GM12878 (cell line): ENCODE results near the gene CTSE. TPM values are rescaled to one million over a fixed set of nuclear protein-coding genes. Genes with fewer than 3 reads are reported as not detected.
A peak's percentile ranks its signal among the peaks of the same experiment; 100 is the strongest.

Experiments used
- ATAC-seq: fragments of 200-7000 bp; cut with Tn5 transposase; 3 replicates; pipeline ENCODE4 v1.9.1; 2020; ENCODE audit warnings: mild to moderate bottlenecking, moderate library complexity
- BruUV-seq: library from RNA; stranded (reverse); fragments of 400-500 nt; replicated peaks from 2 replicates; lab custom pipeline; 2021; lab: Mats Ljungman, UMichigan
- CTCF ChIA-PET: fragments of 300-600 bp; sonication (Branson Sonifier 250); formaldehyde crosslinking; extraction: SDS; loops from one replicate; lab custom pipeline; 2021; ENCODE audit warnings: inconsistent platforms; lab: Yijun Ruan, JAX
- POLR2A ChIA-PET: fragments of 350-600 bp; formaldehyde crosslinking; extraction: SDS; loops from one replicate; lab custom pipeline; 2021; ENCODE audit warnings: inconsistent platforms; lab: Charles Lee
- RAD21 ChIA-PET: fragments of 300-600 bp; sonication (Branson Sonifier 250); formaldehyde crosslinking; loops from one replicate; lab custom pipeline; 2023; ENCODE audit warnings: antibody characterized with exemption; ENCODE audit not compliant: unreplicated experiment; lab: Charles Lee
- SMC1A ChIA-PET: fragments of 300-600 bp; sonication (Branson Sonifier 250); formaldehyde crosslinking; loops from one replicate; lab custom pipeline; 2023; ENCODE audit not compliant: unreplicated experiment, uncharacterized antibody; lab: Charles Lee
- DNase-seq: peaks from one replicate; pipeline ENCODE4 v3.0.0-alpha.2; 2011; ENCODE audit warnings: low read depth, low spot score
- FAIRE-seq: peaks from 3 replicates; lab custom pipeline; 2011; peaks lifted over from hg19 to GRCh38; lab: Jason Lieb, UNC
- H2AFZ ChIP-seq: 2 replicates; pipeline ENCODE4 v1.6.0; 2011; ENCODE audit warnings: low read depth, low read length, control low read depth; ENCODE audit not compliant: control insufficient read depth
- H3K27ac ChIP-seq: 2 replicates; pipeline ENCODE4 v1.5.1; 2011; ENCODE audit warnings: control low read depth; ENCODE audit not compliant: control insufficient read depth, insufficient read depth
- H3K27me3 ChIP-seq, 2 experiments: replicated peaks in 1 of 2; 2 replicates each; pipeline versions ENCODE4 v1.6.0 to v1.6.1; 2011; ENCODE audit warnings: low read length in 1 of 2; ENCODE audit not compliant: control insufficient read depth in 2 of 2, insufficient read depth in 2 of 2
- H3K36me3 ChIP-seq, 2 experiments: 2 replicates each; pipeline ENCODE4 v1.5.1; 2011; ENCODE audit warnings: low read length in 1 of 2; ENCODE audit not compliant: control insufficient read depth in 2 of 2, insufficient read depth in 2 of 2
- H3K4me1 ChIP-seq: 2 replicates; pipeline ENCODE4 v1.6.1; 2011; ENCODE audit warnings: mild to moderate bottlenecking, low read length, moderate library complexity, mixed read lengths; ENCODE audit not compliant: control insufficient read depth, insufficient read depth
- H3K4me2 ChIP-seq: 2 replicates; pipeline ENCODE4 v1.6.0; 2011; ENCODE audit warnings: control low read depth; ENCODE audit not compliant: control insufficient read depth, insufficient read depth
- H3K4me3 ChIP-seq: fragments of 200-600 bp; sonication (generic); 2 replicates; pipeline ENCODE4 v1.5.1; 2016
- H3K79me2 ChIP-seq: 2 replicates; pipeline ENCODE4 v1.6.0; 2011; ENCODE audit warnings: low read length; ENCODE audit not compliant: control insufficient read depth, insufficient read depth
- H3K9ac ChIP-seq: 2 replicates; pipeline ENCODE4 v1.8.0; 2011; ENCODE audit warnings: low read length, control low read depth, mixed read lengths; ENCODE audit not compliant: control insufficient read depth, insufficient read depth
- H3K9me3 ChIP-seq: replicated peaks from 3 replicates; pipeline ENCODE4 v1.5.1; 2011; ENCODE audit warnings: mild to moderate bottlenecking, low read length; ENCODE audit not compliant: control insufficient read depth, insufficient read depth
- H4K20me1 ChIP-seq: 2 replicates; pipeline ENCODE4 v1.6.0; 2011; ENCODE audit not compliant: control insufficient read depth, insufficient read depth
- ATF2 ChIP-seq: IDR thresholded peaks from 2 replicates; pipeline ENCODE4 v1.6.1; 2012; ENCODE audit warnings: low read length, inconsistent platforms
- BHLHE40 ChIP-seq, 2 experiments: fragments of 450-650 bp in 1 of 2; IDR thresholded peaks; 2 replicates each; pipeline ENCODE4 v1.6.1; 2011 to 2017; ENCODE audit warnings: low read depth in 2 of 2, borderline replicate concordance in 1 of 2, improper control_type of control experiment in 1 of 2, low read length in 1 of 2, mild to moderate bottlenecking in 1 of 2
- CTCF ChIP-seq, 3 experiments: IDR thresholded peaks in 2 of 3; conservative IDR thresholded peaks in 1 of 3; 2 replicates each; pipeline ENCODE4 v1.5.1; 2011; ENCODE audit warnings: low read depth in 3 of 3, low read length in 3 of 3, mild to moderate bottlenecking in 3 of 3, control low read depth in 2 of 3, moderate library complexity in 2 of 3, inconsistent platforms in 1 of 3, mixed read lengths in 1 of 3; ENCODE audit not compliant: control insufficient read depth in 2 of 3, insufficient read depth in 1 of 3; ENCODE audit errors: extremely low read depth in 1 of 3
- IRF3 ChIP-seq: fragments of 450-650 bp; IDR thresholded peaks from 2 replicates; pipeline ENCODE4 v1.6.1; 2014; ENCODE audit warnings: mild to moderate bottlenecking
- JUND ChIP-seq: IDR thresholded peaks from 2 replicates; pipeline ENCODE4 v1.6.1; 2012; ENCODE audit warnings: low read depth, mild to moderate bottlenecking, low read length, improper control_type of control experiment, moderate library complexity
- MYB ChIP-seq: fragments of 150-350 bp; IDR thresholded peaks from 2 replicates; pipeline ENCODE4 v1.6.1; 2014; ENCODE audit warnings: mild to moderate bottlenecking, low read depth, low read length, borderline replicate concordance
- NFIC ChIP-seq: IDR thresholded peaks from 2 replicates; pipeline ENCODE4 v1.6.1; 2012; ENCODE audit warnings: low read depth, mild to moderate bottlenecking, inconsistent platforms, low read length, moderate library complexity
- NFYB ChIP-seq: IDR thresholded peaks from 2 replicates; pipeline ENCODE4 v1.6.1; 2011; ENCODE audit warnings: low read depth, mild to moderate bottlenecking, low read length, improper control_type of control experiment, moderate library complexity; ENCODE audit not compliant: insufficient read depth
- POLR2AphosphoS5 ChIP-seq: IDR thresholded peaks from 2 replicates; pipeline ENCODE4 v1.6.1; 2011; ENCODE audit warnings: mild to moderate bottlenecking, low read length, inconsistent platforms
- RAD21 ChIP-seq: IDR thresholded peaks from 2 replicates; pipeline ENCODE4 v1.6.1; 2011; ENCODE audit warnings: mild to moderate bottlenecking, low read depth, low read length, moderate library complexity; ENCODE audit not compliant: insufficient read depth
- RAD51 ChIP-seq: fragments of 450-650 bp; IDR thresholded peaks from 2 replicates; pipeline ENCODE4 v1.6.1; 2016; ENCODE audit warnings: moderate library complexity, mild to moderate bottlenecking, inconsistent platforms
- RCOR1 ChIP-seq: conservative IDR thresholded peaks from 2 replicates; pipeline ENCODE4 v1.6.1; 2012; ENCODE audit warnings: low read depth, low read length, improper control_type of control experiment
- SMC3 ChIP-seq: IDR thresholded peaks from 2 replicates; pipeline ENCODE4 v1.6.1; 2011; ENCODE audit warnings: low read length, improper control_type of control experiment, borderline replicate concordance
- SPI1 ChIP-seq: IDR thresholded peaks from 2 replicates; pipeline ENCODE4 v1.6.1; 2011; ENCODE audit warnings: low read depth, mild to moderate bottlenecking, low read length, moderate library complexity, borderline replicate concordance; ENCODE audit not compliant: insufficient read depth
- WGBS: methylation state at CpG from one replicate; pipeline ENCODE4 v1.1.6; 2016; ENCODE audit warnings: low lambda C conversion rate; ENCODE audit not compliant: insufficient replicate concordance, insufficient coverage; ENCODE audit errors: missing lambda C conversion rate; 5-methylcytosine and 5-hydroxymethylcytosine counted together
- in situ Hi-C: fragments of 300-500 bp; cut with MboI; formaldehyde crosslinking; loops from 9 replicates; pipeline ENCODE4 v1.14.3; 2018; ENCODE audit warnings: mixed read lengths
- intact Hi-C: fragments of 100-400 bp; cut with micrococcal nuclease; formaldehyde crosslinking; loops from one replicate; pipeline ENCODE4 v1.14.2; 2022; ENCODE audit not compliant: unreplicated experiment
- polyA plus RNA-seq, 11 experiments: library from polyadenylated mRNA; depleted of rRNA in 4 of 11; unstranded in 6 of 11; stranded (reverse) in 5 of 11; fragments of >200 nt; fragmentation: Nextera tagmentation in 4 of 11; fragmentation: Illumina TruSeq in 1 of 11; extraction: Ambion mirVana in 4 of 11; extraction: Trizol in 1 of 11; gene quantifications; 1 replicate in 1 of 11; 2 replicates in 10 of 11; pipeline versions ENCODE4 v1.2.1 to v1.2.3, GENCODE V29; 2011 to 2016; ENCODE audit warnings: inconsistent platforms in 2 of 11, missing spikeins in 2 of 11, low read depth in 1 of 11
- total RNA-seq, 4 experiments: library from RNA; depleted of rRNA in 3 of 4; stranded (reverse); fragments of >200 nt in 3 of 4; fragmentation: Illumina TruSeq in 1 of 4; extraction: Trizol in 1 of 4; gene quantifications; 2 replicates each; pipeline versions ENCODE4 v1.2.1 to v1.2.3, GENCODE V29; 2013 to 2021

CTSE gene
- total and polyA plus RNA-seq, 10 of the 15 experiments (the other 5 are each of a cell fraction or from before 2014, with no cell fraction given), result 0.26 TPM; not detected in 9

- 14% methylated on average over 14 of the region's 14 CpGs for WGBS
- SMC1A ChIA-PET, result interaction anchor here (0.6 to 5.3 kb wide), 7 partner anchors 46 to 326 kb away, joined by 3 to 98 read pairs (median 3); no protein-coding TSS in a partner anchor
- no peaks in the 10 kb centered on the region for H3K9me3 ChIP-seq
- no peaks in the 10 kb centered on the region; a peak in 2 of 4 replicates for H3K27me3 ChIP-seq
- no peak overlapping the region for H3K4me3 ChIP-seq
- BruUV-seq, result no TSS peak
- in situ Hi-C loops, result loop anchor here (5.0 kb wide), 2 partner anchors 123 to 192 kb away; no protein-coding TSS in a partner anchor
- H3K79me2 ChIP-seq, result no peaks in the 10 kb centered on the region
- DNase-seq, result no peak
- no peaks in the 10 kb centered on the region for H3K4me1 ChIP-seq
- intact Hi-C loops, result loop anchor here (1.0 kb wide), 2 partner anchors 46 to 122 kb away; no protein-coding TSS in a partner anchor
- no peak overlapping the region for H3K27ac ChIP-seq
- RAD21 ChIA-PET, result interaction anchor here (0.8 to 8.6 kb wide), 14 partner anchors 14 to 326 kb away, joined by 3 to 197 read pairs (median 4); no protein-coding TSS in a partner anchor
- no peaks in the 10 kb centered on the region for H3K36me3 ChIP-seq
- TF ChIP-seq SMC3, result peak; percentile 78; the same call in 1 of the 2 replicates
- TF ChIP-seq NFYB, result no peak
- no peak for TF ChIP-seq IRF3
- TF ChIP-seq RCOR1, result no peak
- TF ChIP-seq BHLHE40 (IDR thresholded peaks at IDR 0.05; ENCODE audit: borderline replicate concordance in 1 of 2, low read depth in 2 of 2, low read length in 1 of 2), result no peak
- TF ChIP-seq POLR2AphosphoS5, result no peak
- TF ChIP-seq NFIC, result no peak
- TF ChIP-seq RAD51, result no peak
- TF ChIP-seq CTCF (IDR thresholded peaks at IDR 0.05 in 2 of 3, conservative IDR thresholded peaks at IDR 0.05 in 1 of 3; ENCODE audit: control insufficient read depth in 2 of 3, extremely low read depth in 1 of 3, insufficient read depth in 1 of 3, low read depth in 3 of 3, low read length in 3 of 3), result peak; percentile 85 to 90 (median 88)
- TF ChIP-seq SPI1, result no peak
- no peak for TF ChIP-seq JUND
- peak; percentile 90 for TF ChIP-seq RAD21
- no peak for TF ChIP-seq MYB
- no peak for TF ChIP-seq ATF2
- no peaks in the 10 kb centered on the region for H4K20me1 ChIP-seq
- POLR2A ChIA-PET, result interaction anchor here (1.1 kb wide), 1 partner anchor 122 kb away, joined by 4 read pairs; no protein-coding TSS in a partner anchor
- peak; percentile 98 for ATAC-seq
- no peak for FAIRE-seq
- CTCF ChIA-PET, result interaction anchor here (0.6 to 9.6 kb wide), 27 partner anchors 9 to 464 kb away, joined by 3 to 296 read pairs (median 4); no protein-coding TSS in a partner anchor
- no peak overlapping the region for H3K9ac ChIP-seq
- H3K4me2 ChIP-seq, result no peak overlapping the region
- no peak overlapping the region for H2AFZ ChIP-seq
These were observed 39.6 kb downstream of the CTSE start for GRCh38 chr1:205983925-205984725.
